Stomach (tissue), 4 donors: Measurements from ENCODE around the gene KCNMB4.

Experiments used
- EP300 ChIP-seq: sonication (generic); formaldehyde crosslinking; IDR thresholded peaks from one replicate; pipeline ENCODE4 v1.6.1; 2017; ENCODE audit warnings: antibody characterized with exemption
- POLR2A ChIP-seq, 4 donors: fragments of 450-650 bp; IDR thresholded peaks; one replicate each; pipeline ENCODE4 v1.6.1; 2016; ENCODE audit warnings: antibody characterized with exemption in 4 of 4, control low read depth in 2 of 4, mild to moderate bottlenecking in 1 of 4, moderate library complexity in 1 of 4
- TF ChIP-seq, protein P1 (sequence below), 7 experiments: fragments of 450-650 bp in 4 of 7; fragments of 200-600 bp in 3 of 7; sonication (generic) in 3 of 7; IDR thresholded peaks; one replicate each; pipeline ENCODE4 v1.5.1; 2016 to 2019; ENCODE audit warnings: antibody characterized with exemption in 7 of 7, control low read depth in 2 of 7, mild to moderate bottlenecking in 1 of 7

DNA sequence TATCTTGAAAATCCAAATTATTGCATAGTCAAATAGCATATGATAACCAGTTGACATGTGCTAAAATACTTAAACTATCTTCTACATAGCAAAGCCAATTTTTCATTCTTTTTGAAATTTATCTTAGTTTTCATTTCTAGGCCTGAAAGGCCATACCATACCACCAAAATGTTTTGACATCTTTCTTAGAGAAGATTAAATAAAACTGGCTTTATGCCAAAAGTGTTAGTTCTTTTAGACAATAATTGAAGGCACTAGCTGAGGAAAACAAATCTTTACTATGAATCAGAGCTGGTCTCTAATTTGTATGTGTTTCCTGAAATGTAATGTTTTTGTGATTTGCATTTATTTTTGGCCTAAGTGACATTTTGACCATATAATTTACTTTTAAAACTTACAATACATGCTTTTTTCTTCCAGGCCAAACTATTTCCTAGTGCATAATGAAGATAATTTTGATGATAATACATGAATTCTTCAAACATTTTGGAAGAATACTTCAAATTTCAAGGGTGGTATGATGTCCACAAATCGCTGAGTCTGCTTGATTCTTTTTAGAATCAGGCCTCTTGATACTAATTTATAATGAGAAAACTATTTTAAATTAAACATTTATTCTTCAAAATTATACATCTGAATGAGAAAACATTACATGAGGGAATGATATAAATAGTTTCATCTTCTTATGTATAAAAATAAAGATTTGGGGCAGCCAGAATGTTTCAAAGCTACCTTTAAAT is 6.5 kb upstream of the KCNMB4 start:
- TF ChIP-seq POLR2A (IDR thresholded peaks at IDR 0.05) (no peak), EP300 (no peak)
- TF ChIP-seq, protein P1, sequence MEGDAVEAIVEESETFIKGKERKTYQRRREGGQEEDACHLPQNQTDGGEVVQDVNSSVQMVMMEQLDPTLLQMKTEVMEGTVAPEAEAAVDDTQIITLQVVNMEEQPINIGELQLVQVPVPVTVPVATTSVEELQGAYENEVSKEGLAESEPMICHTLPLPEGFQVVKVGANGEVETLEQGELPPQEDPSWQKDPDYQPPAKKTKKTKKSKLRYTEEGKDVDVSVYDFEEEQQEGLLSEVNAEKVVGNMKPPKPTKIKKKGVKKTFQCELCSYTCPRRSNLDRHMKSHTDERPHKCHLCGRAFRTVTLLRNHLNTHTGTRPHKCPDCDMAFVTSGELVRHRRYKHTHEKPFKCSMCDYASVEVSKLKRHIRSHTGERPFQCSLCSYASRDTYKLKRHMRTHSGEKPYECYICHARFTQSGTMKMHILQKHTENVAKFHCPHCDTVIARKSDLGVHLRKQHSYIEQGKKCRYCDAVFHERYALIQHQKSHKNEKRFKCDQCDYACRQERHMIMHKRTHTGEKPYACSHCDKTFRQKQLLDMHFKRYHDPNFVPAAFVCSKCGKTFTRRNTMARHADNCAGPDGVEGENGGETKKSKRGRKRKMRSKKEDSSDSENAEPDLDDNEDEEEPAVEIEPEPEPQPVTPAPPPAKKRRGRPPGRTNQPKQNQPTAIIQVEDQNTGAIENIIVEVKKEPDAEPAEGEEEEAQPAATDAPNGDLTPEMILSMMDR (IDR thresholded peaks at IDR 0.05): no peak
